Mesenchymal stem cell (in vitro differentiated cells and primary cell): ENCODE results near the gene VPS39.

Source experiments
- DNase-seq: peaks from one replicate; pipeline ENCODE4 v3.0.0-alpha.2; 2013
- H2AFZ ChIP-seq: one replicate; pipeline ENCODE4 v1.6.1; 2013; ENCODE audit warnings: low read depth, mild to moderate bottlenecking, control low read depth, inconsistent platforms, low read length, moderate library complexity
- H2AK5ac ChIP-seq: 2 replicates; pipeline ENCODE4 v1.6.1; 2013; ENCODE audit warnings: low read length, moderate library complexity, mild to moderate bottlenecking, inconsistent platforms; ENCODE audit not compliant: severe bottlenecking
- H2BK120ac ChIP-seq: one replicate; pipeline ENCODE4 v1.6.1; 2013; ENCODE audit warnings: low read depth, mild to moderate bottlenecking, inconsistent platforms, low read length, moderate library complexity
- H2BK12ac ChIP-seq, 2 experiments: one replicate each; pipeline ENCODE4 v1.6.1; 2013; ENCODE audit warnings: inconsistent platforms in 2 of 2, low read length in 2 of 2, mild to moderate bottlenecking in 2 of 2, moderate library complexity in 2 of 2, control low read depth in 1 of 2
- H2BK15ac ChIP-seq: one replicate; pipeline ENCODE4 v1.6.1; 2013; ENCODE audit warnings: mild to moderate bottlenecking, low read depth, inconsistent platforms; ENCODE audit not compliant: poor library complexity, severe bottlenecking
- H2BK5ac ChIP-seq: 2 replicates; pipeline ENCODE4 v1.6.1; 2013; ENCODE audit warnings: low read depth, mild to moderate bottlenecking, low read length, control low read depth, inconsistent platforms; ENCODE audit not compliant: poor library complexity, severe bottlenecking
- H3K14ac ChIP-seq, 2 experiments: one replicate each; pipeline ENCODE4 v1.6.1; 2013; ENCODE audit warnings: inconsistent platforms in 2 of 2, low read length in 2 of 2, control low read depth in 1 of 2, mild to moderate bottlenecking in 1 of 2, moderate library complexity in 1 of 2
- H3K18ac ChIP-seq, 2 experiments: one replicate each; pipeline ENCODE4 v1.6.1; 2013; ENCODE audit warnings: inconsistent platforms in 2 of 2, low read length in 2 of 2, control low read depth in 1 of 2, low read depth in 1 of 2, mild to moderate bottlenecking in 1 of 2
- H3K23ac ChIP-seq, 2 experiments: one replicate each; pipeline ENCODE4 v1.6.1; 2013; ENCODE audit warnings: inconsistent platforms in 2 of 2, low read length in 2 of 2, mild to moderate bottlenecking in 2 of 2, moderate library complexity in 2 of 2, control low read depth in 1 of 2
- H3K27ac ChIP-seq: 2 replicates; pipeline ENCODE4 v1.5.1; 2013; ENCODE audit warnings: mild to moderate bottlenecking, moderate library complexity, low read length, control low read depth, inconsistent platforms; ENCODE audit not compliant: poor library complexity, severe bottlenecking
- H3K27me3 ChIP-seq, 2 experiments: 2 replicates each; pipeline versions ENCODE4 v1.6.1 to v1.7.0; 2013; ENCODE audit warnings: low read length in 2 of 2, mild to moderate bottlenecking in 2 of 2, moderate library complexity in 2 of 2, control low read depth in 1 of 2, inconsistent platforms in 1 of 2; ENCODE audit not compliant: control insufficient read depth in 1 of 2, insufficient read depth in 1 of 2
- H3K36me3 ChIP-seq, 2 experiments: 2 replicates each; pipeline versions ENCODE4 v1.6.1 to v1.7.0; 2013; ENCODE audit warnings: low read length in 2 of 2, control low read depth in 1 of 2, inconsistent platforms in 1 of 2, low read depth in 1 of 2, mild to moderate bottlenecking in 1 of 2; ENCODE audit not compliant: insufficient read depth in 2 of 2, control insufficient read depth in 1 of 2
- H3K4ac ChIP-seq, 2 experiments: one replicate each; pipeline ENCODE4 v1.6.1; 2013; ENCODE audit warnings: inconsistent platforms in 2 of 2, low read length in 2 of 2, mild to moderate bottlenecking in 2 of 2, moderate library complexity in 2 of 2, control low read depth in 1 of 2, low read depth in 1 of 2
- H3K4me1 ChIP-seq: 2 replicates; pipeline ENCODE4 v1.6.1; 2013; ENCODE audit warnings: low read depth, low read length, control low read depth; ENCODE audit not compliant: control insufficient read depth, insufficient read depth
- H3K4me2 ChIP-seq: 2 replicates; pipeline ENCODE4 v1.6.1; 2013; ENCODE audit warnings: low read length, mild to moderate bottlenecking, inconsistent platforms; ENCODE audit not compliant: poor library complexity, severe bottlenecking
- H3K4me3 ChIP-seq, 2 experiments: 2 replicates each; pipeline versions ENCODE4 v1.5.1 to v1.7.0; 2013; ENCODE audit warnings: low read length in 2 of 2, mild to moderate bottlenecking in 2 of 2, control low read depth in 1 of 2, low read depth in 1 of 2; ENCODE audit not compliant: insufficient read depth in 1 of 2
- H3K79me1 ChIP-seq: replicated peaks from 2 replicates; pipeline ENCODE4 v1.6.1; 2013; ENCODE audit warnings: mild to moderate bottlenecking, control low read depth, low read length, inconsistent platforms; ENCODE audit not compliant: poor library complexity, severe bottlenecking
- H3K9ac ChIP-seq: 2 replicates; pipeline ENCODE4 v1.7.0; 2013; ENCODE audit warnings: mild to moderate bottlenecking, low read length, moderate library complexity
- H3K9me3 ChIP-seq: 2 replicates; pipeline ENCODE4 v1.7.0; 2013; ENCODE audit warnings: mild to moderate bottlenecking, low read length; ENCODE audit not compliant: control insufficient read depth
- H4K8ac ChIP-seq: one replicate; pipeline ENCODE4 v1.6.1; 2013; ENCODE audit warnings: inconsistent platforms, mild to moderate bottlenecking, low read length, moderate library complexity
- H4K91ac ChIP-seq: one replicate; pipeline ENCODE4 v1.6.1; 2013; ENCODE audit warnings: mild to moderate bottlenecking, low read length, inconsistent platforms
- WGBS: methylation state at CpG from one replicate; pipeline ENCODE4 v1.1.7; 2013; ENCODE audit warnings: mixed read lengths; 5-methylcytosine and 5-hydroxymethylcytosine counted together

The VPS39 gene

GRCh38 chr15:42210696-42211095, 2.6 kb upstream of the VPS39 start:
- H3K27ac ChIP-seq: no peak overlapping the region
- H4K91ac ChIP-seq: no peak overlapping the region
- H2BK12ac ChIP-seq: no peak overlapping the region
- no peak overlapping the region for H2AK5ac ChIP-seq
- no peak overlapping the region for H3K4me3 ChIP-seq
- no peak for DNase-seq
- H3K4me1 ChIP-seq: no peaks in the 10 kb centered on the region
- no peak overlapping the region for H3K4me2 ChIP-seq
- H3K4ac ChIP-seq: no peak overlapping the region
- no peak overlapping the region for H3K14ac ChIP-seq
- no peak overlapping the region for H2BK5ac ChIP-seq
- WGBS: 98% methylated on average over 3 of the region's 4 CpGs
- no peaks in the 10 kb centered on the region for H3K9me3 ChIP-seq
- no peak overlapping the region for H4K8ac ChIP-seq
- peaks cover 14% of the 10 kb centered on the region for H3K79me1 ChIP-seq
- no peaks in the 10 kb centered on the region for H3K27me3 ChIP-seq
- no peak overlapping the region for H3K9ac ChIP-seq
- H2BK15ac ChIP-seq: no peak overlapping the region
- peaks cover 11 to 66% of the 10 kb centered on the region in 2 experiments for H3K36me3 ChIP-seq
- no peak overlapping the region for H2AFZ ChIP-seq
- H3K23ac ChIP-seq: no peak overlapping the region
- no peak overlapping the region for H3K18ac ChIP-seq
- H2BK120ac ChIP-seq: no peak overlapping the region

- Histone ChIP-seq H2AFZ (no peak overlapping the region), H3K4me1 (no peaks in the 10 kb centered on the region), H2AK5ac (no peak overlapping the region), H2BK120ac (no peak overlapping the region), H4K8ac (no peak overlapping the region), H3K9me3 (no peaks in the 10 kb centered on the region), H4K91ac (no peak overlapping the region), H3K18ac (no peak overlapping the region), H3K4ac (no peak overlapping the region), H3K9ac (no peak overlapping the region), H3K36me3 (peaks cover 10 to 39% of the 10 kb centered on the region in 2 experiments), H3K79me1 (peaks cover 19% of the 10 kb centered on the region), H3K27me3 (no peaks in the 10 kb centered on the region), H2BK5ac (no peak overlapping the region), H3K4me2 (no peak overlapping the region), H3K4me3 (peak overlapping the region in 1 of 2 experiments; percentile 92), H3K23ac (no peak overlapping the region), H3K27ac (no peak overlapping the region), H3K14ac (no peak overlapping the region), H2BK15ac (no peak overlapping the region), H2BK12ac (no peak overlapping the region)
- WGBS: 82% methylated on average over 3 of the region's 4 CpGs
- no peak for DNase-seq
Observed at GRCh38 chr15:42206406-42206805, 1.7 kb downstream of the VPS39 start.

- Histone ChIP-seq H3K18ac (no peak overlapping the region), H3K23ac (no peak overlapping the region), H3K4me2 (no peak overlapping the region), H2BK120ac (no peak overlapping the region), H3K4me3 (no peak overlapping the region), H2BK5ac (no peak overlapping the region), H4K91ac (no peak overlapping the region), H3K14ac (no peak overlapping the region), H2AFZ (no peak overlapping the region), H3K27me3 (no peaks in the 10 kb centered on the region), H4K8ac (no peak overlapping the region), H3K36me3 (peaks cover 7 to 31% of the 10 kb centered on the region in 2 experiments), H2BK12ac (no peak overlapping the region), H2BK15ac (no peak overlapping the region), H3K79me1 (peaks cover 25% of the 10 kb centered on the region), H3K9me3 (no peaks in the 10 kb centered on the region), H3K4me1 (no peaks in the 10 kb centered on the region), H3K9ac (no peak overlapping the region), H2AK5ac (no peak overlapping the region), H3K27ac (no peak overlapping the region), H3K4ac (no peak overlapping the region)
- WGBS: 94% methylated on average over 3 of the region's 3 CpGs
- DNase-seq: no peak
Observed at GRCh38 chr15:42203891-42204290, 4.2 kb downstream of the VPS39 start.

DNA sequence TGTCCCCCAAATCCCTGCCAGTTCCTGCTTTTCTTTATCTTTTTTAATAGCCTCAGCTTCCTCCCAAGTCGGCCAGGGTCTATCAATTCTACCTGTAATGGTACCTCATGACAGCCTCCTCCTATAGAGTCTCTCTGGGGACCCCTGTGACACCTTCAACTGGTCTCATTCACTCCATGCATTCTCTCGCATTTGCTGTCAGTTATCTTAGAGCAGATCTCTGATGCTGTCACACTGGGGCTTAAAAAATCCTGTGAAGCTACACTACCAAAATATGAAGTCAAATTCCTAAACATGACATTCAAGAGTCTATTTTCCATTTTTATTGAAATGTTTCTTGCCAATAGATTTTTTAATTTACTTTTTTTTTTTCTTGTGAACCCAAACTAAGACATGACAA, 5.5 kb downstream of the VPS39 start:
- Histone ChIP-seq H3K23ac (no peak overlapping the region), H2BK120ac (no peak overlapping the region), H3K27me3 (no peaks in the 10 kb centered on the region), H3K9ac (no peak overlapping the region), H3K14ac (no peak overlapping the region), H2BK15ac (no peak overlapping the region), H2AK5ac (no peak overlapping the region), H3K79me1 (peaks cover 29% of the 10 kb centered on the region), H4K91ac (no peak overlapping the region), H3K4ac (no peak overlapping the region), H3K4me1 (no peaks in the 10 kb centered on the region), H3K27ac (no peak overlapping the region), H4K8ac (no peak overlapping the region), H3K9me3 (no peaks in the 10 kb centered on the region), H3K4me2 (no peak overlapping the region), H2AFZ (no peak overlapping the region), H2BK5ac (no peak overlapping the region), H3K36me3 (peaks cover 10 to 44% of the 10 kb centered on the region in 2 experiments), H3K4me3 (no peak overlapping the region), H3K18ac (no peak overlapping the region), H2BK12ac (no peak overlapping the region)
- DNase-seq: no peak
- 91% methylated on average over 2 of the region's 2 CpGs for WGBS
